Right atrium auricular region (tissue), 2 donors: ENCODE measurements around the gene SETD4. TPM values are rescaled to one million over a fixed set of nuclear protein-coding genes. Genes with fewer than 3 reads are reported as not detected.
"Not testable (repeated sequence)": the region's sequence is repeated elsewhere in the genome, so short reads cannot be mapped to it uniquely, and the experiment has no call there.

Source experiments
- DNase-seq: peaks from one replicate; pipeline ENCODE4 v3.0.0-alpha.2; 2019; ENCODE audit warnings: low spot score
- H3K27ac ChIP-seq, 2 donors: fragments of 200-600 bp; sonication (generic); 1 replicate in 1 of 2; 2 replicates in 1 of 2; pipeline ENCODE4 v1.5.1; 2016 to 2019
- H3K27me3 ChIP-seq, 2 donors: fragments of 200-600 bp; sonication (generic); one replicate each; pipeline versions ENCODE4 v1.5.1 to v1.6.0; 2017 to 2019
- H3K36me3 ChIP-seq: fragments of 200-600 bp; sonication (generic); one replicate; pipeline ENCODE4 v1.5.1; 2016
- H3K4me1 ChIP-seq, 2 donors: fragments of 200-600 bp; sonication (generic); one replicate each; pipeline versions ENCODE4 v1.5.1 to v1.6.0; 2017 to 2019
- H3K4me3 ChIP-seq, 2 donors: fragments of 200-600 bp; sonication (generic); 1 replicate in 1 of 2; 2 replicates in 1 of 2; pipeline ENCODE4 v1.5.1; 2017 to 2019; ENCODE audit warnings: mild to moderate bottlenecking in 1 of 2, moderate library complexity in 1 of 2
- H3K9me3 ChIP-seq, 2 donors: fragments of 200-600 bp; sonication (generic); one replicate each; pipeline ENCODE4 v1.5.1; 2019
- total RNA-seq, 2 donors: library from RNA; depleted of rRNA; stranded (reverse); fragments of >200 nt; gene quantifications; one replicate each; pipeline ENCODE4 v1.1.0, GENCODE V29; 2016
- TF ChIP-seq, protein P1 (sequence below), 2 donors: fragments of 200-600 bp; sonication (generic); IDR thresholded peaks; one replicate each; pipeline ENCODE4 v1.5.1; 2019; ENCODE audit warnings: antibody characterized with exemption in 2 of 2

Gene SETD4
- total RNA-seq, 2 donors from 2014 or later = 6.3 to 7.6 TPM

GRCh38 chr21:36075171-36075570 lies 14.8 kb upstream of the SETD4 start:
- TF ChIP-seq, protein P1, sequence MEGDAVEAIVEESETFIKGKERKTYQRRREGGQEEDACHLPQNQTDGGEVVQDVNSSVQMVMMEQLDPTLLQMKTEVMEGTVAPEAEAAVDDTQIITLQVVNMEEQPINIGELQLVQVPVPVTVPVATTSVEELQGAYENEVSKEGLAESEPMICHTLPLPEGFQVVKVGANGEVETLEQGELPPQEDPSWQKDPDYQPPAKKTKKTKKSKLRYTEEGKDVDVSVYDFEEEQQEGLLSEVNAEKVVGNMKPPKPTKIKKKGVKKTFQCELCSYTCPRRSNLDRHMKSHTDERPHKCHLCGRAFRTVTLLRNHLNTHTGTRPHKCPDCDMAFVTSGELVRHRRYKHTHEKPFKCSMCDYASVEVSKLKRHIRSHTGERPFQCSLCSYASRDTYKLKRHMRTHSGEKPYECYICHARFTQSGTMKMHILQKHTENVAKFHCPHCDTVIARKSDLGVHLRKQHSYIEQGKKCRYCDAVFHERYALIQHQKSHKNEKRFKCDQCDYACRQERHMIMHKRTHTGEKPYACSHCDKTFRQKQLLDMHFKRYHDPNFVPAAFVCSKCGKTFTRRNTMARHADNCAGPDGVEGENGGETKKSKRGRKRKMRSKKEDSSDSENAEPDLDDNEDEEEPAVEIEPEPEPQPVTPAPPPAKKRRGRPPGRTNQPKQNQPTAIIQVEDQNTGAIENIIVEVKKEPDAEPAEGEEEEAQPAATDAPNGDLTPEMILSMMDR (IDR thresholded peaks at IDR 0.05) = no peak
- no peak for DNase-seq
- Histone ChIP-seq H3K4me3 (no peak overlapping the region), H3K9me3 (no peaks in the 10 kb centered on the region), H3K4me1 (peaks cover 0 to 21% of the 10 kb centered on the region in 2 donors), H3K27ac (no peak overlapping the region), H3K36me3 (peaks cover 17% of the 10 kb centered on the region), H3K27me3 (no peaks in the 10 kb centered on the region)

- not testable (repeated sequence) for DNase-seq, H3K9me3 ChIP-seq, H3K4me3 ChIP-seq, H3K27me3 ChIP-seq, H3K27ac ChIP-seq
- Histone ChIP-seq H3K4me1 (peaks cover 0 to 27% of the 10 kb centered on the region in 2 donors), H3K36me3 (peaks cover 17% of the 10 kb centered on the region)
Observed at GRCh38 chr21:36073911-36074310, 13.6 kb upstream of the SETD4 start.

- H3K4me1 ChIP-seq = peaks cover 0 to 27% of the 10 kb centered on the region in 2 donors
- no peak overlapping the region for H3K4me3 ChIP-seq
- no peak for DNase-seq
- H3K36me3 ChIP-seq = peaks cover 17% of the 10 kb centered on the region
- no peak overlapping the region for H3K27ac ChIP-seq
- peaks cover 3 to 5% of the 10 kb centered on the region in 2 donors for H3K9me3 ChIP-seq
- no peaks in the 10 kb centered on the region for H3K27me3 ChIP-seq
- TF ChIP-seq, protein P1 (IDR thresholded peaks at IDR 0.05) = no peak
Observed at GRCh38 chr21:36073181-36073580, 12.9 kb upstream of the SETD4 start.

DNA sequence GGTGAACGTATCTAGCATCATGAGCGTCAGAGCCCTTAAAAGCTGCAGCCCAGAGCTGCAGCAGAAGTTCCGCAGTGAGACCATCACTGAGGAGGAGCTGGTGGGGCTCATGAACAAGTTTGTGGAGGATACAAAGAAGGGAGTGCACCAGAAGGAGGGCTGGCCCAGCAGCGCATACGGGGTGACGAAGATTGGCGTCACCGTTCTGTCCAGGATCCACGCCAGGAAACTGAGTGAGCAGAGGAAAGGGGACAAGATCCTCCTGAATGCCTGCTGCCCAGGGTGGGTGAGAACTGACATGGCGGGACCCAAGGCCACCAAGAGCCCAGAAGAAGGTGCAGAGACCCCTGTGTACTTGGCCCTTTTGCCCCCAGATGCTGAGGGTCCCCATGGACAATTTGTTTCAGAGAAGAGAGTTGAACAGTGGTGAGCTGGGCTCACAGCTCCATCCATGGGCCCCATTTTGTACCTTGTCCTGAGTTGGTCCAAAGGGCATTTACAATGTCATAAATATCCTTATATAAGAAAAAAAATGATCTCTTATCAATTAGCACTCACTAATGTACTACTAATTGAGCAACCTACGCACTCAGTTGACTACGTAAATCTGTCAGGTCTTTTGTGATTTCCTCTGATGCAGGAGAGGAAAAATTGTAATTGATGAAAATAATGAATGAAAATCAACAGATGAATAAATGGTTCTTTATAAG lies 12.3 kb upstream of the SETD4 start:
- Histone ChIP-seq H3K36me3 (peaks cover 17% of the 10 kb centered on the region), H3K4me3 (no peak overlapping the region), H3K9me3 (peaks cover 3 to 5% of the 10 kb centered on the region in 2 donors), H3K27ac (no peak overlapping the region), H3K4me1 (peaks cover 0 to 27% of the 10 kb centered on the region in 2 donors), H3K27me3 (no peaks in the 10 kb centered on the region)
- no peak for DNase-seq
- TF ChIP-seq, protein P1 (IDR thresholded peaks at IDR 0.05) = no peak

DNA sequence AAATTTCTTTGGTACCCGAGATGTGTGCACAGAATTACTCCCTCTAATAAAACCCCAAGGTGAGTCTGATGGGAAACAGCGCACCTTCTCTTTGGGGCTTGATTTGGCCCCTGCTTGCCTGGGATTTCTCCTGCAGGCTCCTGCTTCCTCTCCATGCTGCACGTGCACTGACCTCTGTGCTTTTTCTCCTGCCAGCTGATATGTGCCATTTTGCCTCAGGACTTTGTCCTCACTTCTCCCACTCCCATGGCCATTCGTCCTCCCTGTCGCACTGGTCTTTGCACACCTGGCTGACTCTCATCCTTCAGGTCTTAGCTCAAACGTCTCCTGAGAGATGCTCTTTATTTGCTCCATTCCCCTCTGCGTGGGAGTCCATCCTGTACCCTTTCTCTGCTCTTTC lies 10.7 kb upstream of the SETD4 start:
- Histone ChIP-seq H3K4me1 (peaks cover 0 to 27% of the 10 kb centered on the region in 2 donors), H3K36me3 (peaks cover 17% of the 10 kb centered on the region), H3K27ac (no peak overlapping the region), H3K4me3 (peak overlapping the region; percentile 60 to 70), H3K27me3 (no peaks in the 10 kb centered on the region), H3K9me3 (peaks cover 3 to 5% of the 10 kb centered on the region in 2 donors)
- TF ChIP-seq, protein P1 (IDR thresholded peaks at IDR 0.05) = no peak
- no peak for DNase-seq

DNA sequence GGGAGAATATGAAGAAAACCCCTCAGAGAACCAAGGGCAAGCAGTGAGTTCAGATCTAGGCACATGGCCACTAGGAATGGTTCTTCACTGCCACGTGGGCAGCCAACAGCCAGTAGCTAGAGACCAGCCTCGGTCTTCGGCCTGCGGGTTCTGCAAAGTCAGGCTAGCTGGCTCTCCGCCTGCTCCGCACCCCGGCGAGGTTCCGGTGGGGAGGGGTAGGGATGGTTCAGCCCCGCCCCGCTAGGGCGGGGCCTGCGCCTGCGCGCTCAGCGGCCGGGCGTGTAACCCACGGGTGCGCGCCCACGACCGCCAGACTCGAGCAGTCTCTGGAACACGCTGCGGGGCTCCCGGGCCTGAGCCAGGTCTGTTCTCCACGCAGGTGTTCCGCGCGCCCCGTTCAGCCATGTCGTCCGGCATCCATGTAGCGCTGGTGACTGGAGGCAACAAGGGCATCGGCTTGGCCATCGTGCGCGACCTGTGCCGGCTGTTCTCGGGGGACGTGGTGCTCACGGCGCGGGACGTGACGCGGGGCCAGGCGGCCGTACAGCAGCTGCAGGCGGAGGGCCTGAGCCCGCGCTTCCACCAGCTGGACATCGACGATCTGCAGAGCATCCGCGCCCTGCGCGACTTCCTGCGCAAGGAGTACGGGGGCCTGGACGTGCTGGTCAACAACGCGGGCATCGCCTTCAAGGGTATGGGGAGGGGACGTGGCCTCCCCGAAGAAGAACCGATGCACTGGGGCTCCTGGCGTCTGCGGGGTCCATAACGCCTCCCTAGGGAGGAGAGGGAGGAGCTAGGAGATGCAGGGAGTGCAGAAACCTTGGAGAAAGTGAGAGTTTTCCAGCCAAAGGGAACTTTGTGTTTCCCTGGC lies 9.6 kb upstream of the SETD4 start, which contains the start of gene CBR1:
CBR1 (plus strand) TSS at position 312 of the 871 bp plus-strand sequence; CDS start at position 404, 92 bp downstream.
- Histone ChIP-seq H3K4me3 (peak within 1 kb of the TSS; percentile 60 to 70), H3K27ac (peak within 1 kb of the TSS; percentile 72 to 84), H3K36me3 (peaks cover 17% of the 10 kb centered on the region), H3K4me1 (peaks cover 0 to 27% of the 10 kb centered on the region in 2 donors), H3K9me3 (peaks cover 3 to 5% of the 10 kb centered on the region in 2 donors), H3K27me3 (no peaks in the 10 kb centered on the region)
- TF ChIP-seq, protein P1 (IDR thresholded peaks at IDR 0.05) = no peak
- DNase-seq = peak; percentile 96
